HG03103 (cell line): ENCODE measurements around the gene CPXM1.
"Not testable (repeated sequence)": the region's sequence is repeated elsewhere in the genome, so short reads cannot be mapped to it uniquely, and the experiment has no call there.

Experiments
- ATAC-seq: cut with Tn5 transposase; IDR thresholded peaks from one replicate; pipeline ENCODE4 v1.9.1; 2021; ENCODE audit warnings: low read depth; ENCODE audit not compliant: unreplicated experiment

CPXM1 gene

DNA sequence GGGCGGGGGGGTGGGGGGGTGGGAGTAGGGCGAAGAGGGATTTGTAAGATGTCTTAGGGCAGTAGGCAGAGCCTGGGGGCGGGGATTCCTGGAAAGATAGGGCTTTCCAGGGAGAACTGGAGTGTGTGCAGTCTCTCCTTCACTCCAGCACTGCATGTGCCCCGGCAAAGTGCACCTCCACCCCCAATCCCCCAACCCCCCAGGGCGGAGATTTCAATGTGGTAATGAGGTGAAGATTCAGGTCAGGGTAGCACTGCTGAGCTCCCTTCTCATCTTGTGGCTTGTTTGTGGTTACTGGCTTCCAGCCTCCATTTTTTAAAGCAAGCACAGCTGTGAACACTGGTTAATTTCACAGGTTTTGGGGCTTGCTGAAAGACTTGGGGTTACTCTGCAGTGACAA is 21.6 kb upstream of the CPXM1 start:
- ATAC-seq: no peak

- no peak for ATAC-seq
Measured at GRCh38 chr20:2820896-2821869, 20.8 kb upstream of the CPXM1 start.

- no peak for ATAC-seq
Measured at GRCh38 chr20:2820084-2820895, 19.9 kb upstream of the CPXM1 start.

DNA sequence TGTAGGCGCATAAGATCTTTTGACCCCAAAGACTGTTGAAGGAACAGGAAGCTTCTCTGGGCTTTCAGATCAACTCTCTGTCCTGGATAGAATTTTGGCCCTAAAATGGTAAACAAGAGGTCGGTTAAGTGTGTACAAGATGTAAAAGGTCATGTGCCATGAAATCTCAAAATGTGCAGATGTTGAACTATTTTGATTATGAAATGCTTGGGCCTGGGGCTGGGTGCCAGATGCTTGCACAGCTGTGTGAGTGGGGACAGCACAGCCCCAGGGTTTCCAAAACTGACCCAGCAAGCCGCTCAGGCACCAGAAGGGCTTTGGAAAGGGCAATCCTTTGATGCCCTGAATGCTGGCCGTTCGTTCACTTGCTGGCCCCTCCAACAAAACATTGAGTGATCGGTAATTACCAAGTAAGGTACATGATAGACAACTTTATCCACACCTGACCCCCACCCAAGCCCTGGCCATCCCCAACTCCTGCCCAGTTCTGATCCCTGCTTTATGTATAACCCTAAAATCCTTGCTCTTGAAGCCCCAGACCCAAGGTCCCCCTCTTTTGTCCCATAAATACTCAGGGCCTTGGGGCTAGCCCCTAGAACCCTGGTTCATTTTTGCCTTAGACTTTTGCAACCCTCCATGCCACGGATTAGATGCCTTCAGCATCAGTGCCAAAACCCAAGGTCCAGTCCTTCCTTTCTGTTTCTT is 17.6 kb upstream of the CPXM1 start:
- no peak for ATAC-seq

- no peak for ATAC-seq
Measured at GRCh38 chr20:2817341-2817726, 16.9 kb upstream of the CPXM1 start.

DNA sequence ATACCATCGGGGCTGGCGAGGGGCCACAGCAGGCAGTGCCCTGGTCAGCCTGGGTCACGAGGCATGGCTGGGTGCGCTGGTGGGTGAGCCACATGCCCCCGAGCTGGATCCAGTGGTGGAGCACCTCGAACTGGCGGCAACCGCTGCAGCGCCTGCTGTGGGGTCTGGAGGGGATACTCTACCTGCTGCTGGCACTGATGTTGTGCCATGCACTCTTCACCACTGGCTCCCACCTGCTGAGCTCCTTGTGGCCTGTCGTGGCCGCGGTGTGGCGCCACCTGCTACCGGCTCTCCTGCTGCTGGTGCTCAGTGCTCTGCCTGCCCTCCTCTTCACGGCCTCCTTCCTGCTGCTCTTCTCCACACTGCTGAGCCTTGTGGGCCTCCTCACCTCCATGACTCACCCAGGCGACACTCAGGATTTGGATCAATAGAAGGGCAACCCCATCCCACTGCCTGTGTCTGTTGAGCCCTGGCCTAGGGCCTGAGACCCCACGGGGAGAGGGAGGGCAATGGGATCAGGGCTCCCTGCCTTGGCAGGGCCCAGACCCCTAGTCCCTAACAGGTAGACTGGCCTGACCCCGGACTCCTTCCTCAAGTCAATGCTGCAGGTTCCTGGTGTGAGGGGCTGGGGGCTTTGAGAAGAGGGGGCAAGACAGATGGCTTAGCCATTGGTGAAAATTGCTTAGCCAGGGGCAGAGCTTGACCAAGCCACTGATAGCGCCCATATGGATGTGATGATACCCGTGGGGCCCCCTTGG is 16.3 kb upstream of the CPXM1 start:
- ATAC-seq: no peak

GRCh38 chr20:2816030-2816582 is 15.7 kb upstream of the CPXM1 start, which contains the start of gene TMEM239:
Gene TMEM239 (plus strand): TSS chr20:2816364. CDS start chr20:2816555, 191 bp downstream.
- ATAC-seq: no peak

GRCh38 chr20:2815242-2815900 is 14.9 kb upstream of the CPXM1 start:
- ATAC-seq: no peak

- ATAC-seq: no peak
Measured at GRCh38 chr20:2814587-2815051, 14.2 kb upstream of the CPXM1 start, which contains the start of gene C20orf141. Gene C20orf141 (plus strand): TSS chr20:2814987. CDS start chr20:2815185, 198 bp downstream.

DNA sequence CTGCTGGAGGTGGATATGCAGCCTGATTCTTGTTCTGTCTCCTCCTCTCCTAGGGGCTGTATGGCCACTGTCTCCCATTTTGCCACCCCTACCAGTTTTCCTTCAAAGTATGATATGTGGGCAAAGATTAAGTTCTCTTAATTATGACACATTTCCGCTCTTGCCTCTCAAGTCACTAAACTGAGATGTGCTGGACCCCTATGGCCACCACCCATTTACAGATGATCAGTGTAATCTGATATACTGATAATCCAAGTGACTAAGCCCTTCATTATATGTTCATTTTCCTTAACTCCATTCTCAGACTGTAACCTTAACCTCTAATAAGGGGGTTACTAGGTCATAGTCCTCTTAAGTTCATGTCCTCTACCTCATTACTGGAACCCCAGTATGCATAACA is 13.6 kb upstream of the CPXM1 start:
- no peak for ATAC-seq

GRCh38 chr20:2812189-2812588 is 11.8 kb upstream of the CPXM1 start:
- ATAC-seq: no peak

GRCh38 chr20:2809690-2810089 is 9.3 kb upstream of the CPXM1 start:
- ATAC-seq: no peak

GRCh38 chr20:2807929-2808328 is 7.5 kb upstream of the CPXM1 start:
- ATAC-seq: not testable (repeated sequence)

GRCh38 chr20:2807019-2807418 is 6.6 kb upstream of the CPXM1 start:
- no peak for ATAC-seq

DNA sequence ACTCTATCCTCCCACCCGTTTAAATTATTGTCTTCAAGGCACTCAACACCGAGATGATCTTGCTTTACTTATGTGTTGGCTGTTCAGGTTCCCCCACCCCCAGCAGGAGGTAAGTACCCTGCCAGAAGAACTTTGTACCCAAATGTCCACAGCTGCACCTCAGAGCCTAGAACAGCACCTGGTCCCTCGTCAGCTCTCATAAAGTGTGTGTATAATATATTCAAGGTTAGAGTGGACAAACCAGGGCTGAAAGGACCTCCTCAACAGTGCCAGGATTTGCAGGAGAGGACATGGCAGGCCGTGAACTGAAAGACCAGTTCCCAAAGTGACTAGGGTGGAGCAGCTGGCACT is 5.9 kb upstream of the CPXM1 start:
- no peak for ATAC-seq

DNA sequence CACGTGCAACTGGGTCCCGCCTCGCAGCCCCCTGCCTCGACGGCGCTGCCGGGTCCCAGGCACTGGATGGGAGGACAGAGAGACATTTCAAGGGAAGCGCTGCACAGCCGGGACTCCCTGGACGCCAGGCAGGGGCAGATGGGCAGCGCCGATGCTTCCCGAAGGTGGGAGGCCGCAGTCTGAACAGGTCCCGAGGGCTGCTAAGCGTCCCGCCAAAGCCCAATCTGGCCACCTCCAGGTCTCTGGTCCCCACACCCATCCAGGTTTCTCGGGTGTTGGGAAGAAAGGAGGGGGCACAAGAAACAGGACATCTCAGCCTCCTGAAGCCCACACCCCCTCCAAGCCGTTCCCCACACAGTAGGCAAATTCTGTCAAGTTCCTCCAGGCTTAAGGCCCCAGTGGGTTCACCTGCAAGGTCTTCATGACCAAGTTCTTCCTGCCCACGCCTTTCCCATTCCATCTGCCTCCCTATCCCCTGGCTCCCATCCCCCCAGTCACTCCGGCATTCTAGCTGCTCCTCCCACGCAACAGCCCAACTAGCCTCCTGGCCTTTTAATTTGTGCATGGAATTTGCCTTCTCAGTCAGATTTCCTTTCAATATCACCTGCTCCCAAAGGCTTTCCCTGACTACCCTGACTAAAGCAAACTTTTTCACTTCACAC is 5.4 kb upstream of the CPXM1 start:
- ATAC-seq: no peak

DNA sequence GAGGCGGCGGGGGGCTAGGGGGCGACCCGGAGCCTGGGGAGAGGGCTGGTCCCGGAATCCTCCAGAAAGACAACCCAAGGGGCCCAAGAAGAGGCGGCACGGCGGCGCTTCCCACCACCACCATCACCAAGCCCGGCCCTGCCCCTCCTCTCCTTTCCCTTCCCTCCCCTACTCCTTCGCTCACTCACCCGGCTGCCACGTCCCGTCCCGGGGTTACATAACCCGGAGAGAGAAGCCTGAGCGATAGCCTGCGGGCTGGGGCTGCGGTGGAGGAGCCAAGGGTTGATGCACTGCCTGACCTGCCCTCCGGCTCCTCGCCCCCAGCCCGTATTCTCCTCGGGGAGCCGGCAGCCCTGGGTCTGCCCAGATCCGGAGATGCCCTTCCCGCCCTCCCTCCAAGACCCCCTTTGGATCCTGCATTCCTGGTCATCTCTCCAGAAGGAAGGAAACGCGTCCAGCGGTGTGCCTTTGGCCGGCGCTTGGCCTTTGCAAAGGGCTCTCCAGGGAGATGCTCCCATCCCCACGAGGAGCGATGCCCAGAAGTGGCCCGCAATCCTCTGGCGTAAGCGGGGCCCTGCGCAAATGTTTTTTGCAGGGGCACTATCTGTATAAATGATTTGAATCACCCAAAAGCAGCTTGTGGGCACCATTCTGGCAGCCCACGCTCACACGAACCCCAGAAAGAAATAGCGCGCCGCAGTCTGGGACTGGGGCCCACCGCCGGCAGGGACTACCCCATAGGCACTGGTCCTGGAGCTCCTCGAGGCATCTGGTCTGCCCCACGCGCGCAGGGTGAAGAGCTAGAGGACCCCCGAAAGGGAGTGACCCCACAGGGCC is 4.6 kb upstream of the CPXM1 start:
- no peak for ATAC-seq
